GM23338 (cell line): ENCODE data around the gene STK11IP. TPM values are rescaled to one million over a fixed set of nuclear protein-coding genes. Genes with fewer than 3 reads are reported as not detected.

ENCODE experiments used
- ATAC-seq: fragments of 200-7000 bp; cut with Tn5 transposase; 3 replicates; pipeline ENCODE4 v1.9.1; 2020
- DNase-seq: peaks from one replicate; pipeline ENCODE4 v3.0.0-alpha.2; 2015; ENCODE audit warnings: low spot score
- H2AFZ ChIP-seq: fragments of 200-600 bp; sonication (generic); 2 replicates; pipeline ENCODE4 v1.8.0; 2016; ENCODE audit warnings: antibody characterized with exemption, mild to moderate bottlenecking, moderate library complexity
- H3F3A ChIP-seq: fragments of 200-600 bp; sonication (generic); replicated peaks from 2 replicates; pipeline ENCODE4 v1.8.0; 2017; ENCODE audit warnings: antibody characterized with exemption, mixed run types, low read depth
- H3K27ac ChIP-seq: fragments of 200-600 bp; sonication (generic); 2 replicates; pipeline ENCODE4 v1.6.1; 2016; ENCODE audit warnings: low read depth
- H3K27me3 ChIP-seq: fragments of 200-600 bp; sonication (generic); 2 replicates; pipeline ENCODE4 v1.8.0; 2016; ENCODE audit warnings: mild to moderate bottlenecking, mixed run types, moderate library complexity; ENCODE audit not compliant: insufficient read depth
- H3K36me3 ChIP-seq: fragments of 200-600 bp; sonication (generic); 2 replicates; pipeline ENCODE4 v1.8.0; 2016; ENCODE audit warnings: mild to moderate bottlenecking; ENCODE audit not compliant: insufficient read depth
- H3K4me1 ChIP-seq: fragments of 200-600 bp; sonication (generic); 2 replicates; pipeline ENCODE4 v1.8.0; 2016; ENCODE audit warnings: mild to moderate bottlenecking, moderate library complexity; ENCODE audit not compliant: insufficient read depth
- H3K4me2 ChIP-seq: fragments of 200-600 bp; sonication (generic); 2 replicates; pipeline ENCODE4 v1.7.1; 2017; ENCODE audit warnings: mixed run types
- H3K4me3 ChIP-seq: fragments of 200-600 bp; sonication (generic); 2 replicates; pipeline ENCODE4 v1.6.1; 2016; ENCODE audit warnings: mixed run types
- H3K79me2 ChIP-seq: fragments of 200-600 bp; sonication (generic); replicated peaks from 2 replicates; pipeline ENCODE4 v1.8.0; 2017; ENCODE audit warnings: mild to moderate bottlenecking; ENCODE audit not compliant: insufficient read depth
- H3K9me2 ChIP-seq: fragments of 200-600 bp; sonication (generic); 2 replicates; pipeline ENCODE4 v1.8.0; 2017; ENCODE audit not compliant: insufficient read depth
- H4K20me1 ChIP-seq: fragments of 200-600 bp; sonication (generic); replicated peaks from 2 replicates; pipeline ENCODE4 v1.8.0; 2017; ENCODE audit warnings: mild to moderate bottlenecking; ENCODE audit not compliant: insufficient read depth
- H3K27ac Mint-ChIP-seq: 2 replicates; pipeline ENCODE4 v1.8.0; 2020; ENCODE audit warnings: inconsistent platforms, mild to moderate bottlenecking, moderate library complexity, mixed read lengths
- H3K27me3 Mint-ChIP-seq: 3 replicates; pipeline ENCODE4 v1.8.0; 2022; ENCODE audit warnings: low read depth, mild to moderate bottlenecking, moderate library complexity, mixed read lengths, inconsistent platforms; ENCODE audit not compliant: insufficient read depth, poor library complexity
- H3K36me3 Mint-ChIP-seq: 3 replicates; pipeline ENCODE4 v1.8.0; 2021; ENCODE audit warnings: low read depth, mild to moderate bottlenecking, inconsistent platforms, moderate library complexity, mixed read lengths
- H3K4me1 Mint-ChIP-seq: 3 replicates; pipeline ENCODE4 v1.8.0; 2020; ENCODE audit warnings: mild to moderate bottlenecking, inconsistent platforms, mixed read lengths
- H3K4me3 Mint-ChIP-seq: 3 replicates; pipeline ENCODE4 v1.8.0; 2021; ENCODE audit warnings: moderate library complexity, mild to moderate bottlenecking, inconsistent platforms, mixed read lengths
- H3K9me3 Mint-ChIP-seq: 3 replicates; pipeline ENCODE4 v1.8.0; 2020; ENCODE audit warnings: moderate library complexity, mild to moderate bottlenecking, inconsistent platforms, mixed read lengths
- CREB1 ChIP-seq: fragments of 250-450 bp; sonication (Bioruptor Pico); IDR thresholded peaks from 2 replicates; pipeline ENCODE4 v1.5.0; 2020; ENCODE audit warnings: low read depth, mild to moderate bottlenecking, moderate library complexity
- EZH2 ChIP-seq: fragments of 200-600 bp; sonication (generic); IDR thresholded peaks from one replicate; pipeline ENCODE4 v1.8.0; 2017; ENCODE audit warnings: antibody characterized with exemption, mild to moderate bottlenecking, low read depth; ENCODE audit not compliant: unreplicated experiment
- EZH2phosphoT487 ChIP-seq: fragments of 200-600 bp; sonication (generic); IDR thresholded peaks from one replicate; pipeline ENCODE4 v1.8.1; 2018; ENCODE audit warnings: antibody characterized with exemption; ENCODE audit not compliant: unreplicated experiment
- NANOG ChIP-seq: IDR thresholded peaks from 2 replicates; pipeline ENCODE4 v1.6.1; 2016; ENCODE audit warnings: antibody characterized with exemption, borderline replicate concordance
- REST ChIP-seq: IDR thresholded peaks from one replicate; pipeline ENCODE4 v1.6.1; 2018; ENCODE audit warnings: antibody characterized with exemption; ENCODE audit not compliant: unreplicated experiment
- STAT1 ChIP-seq: IDR thresholded peaks from one replicate; pipeline ENCODE4 v1.6.1; 2016; ENCODE audit warnings: antibody characterized with exemption; ENCODE audit not compliant: unreplicated experiment
- ZNF114 ChIP-seq: fragments of 250-450 bp; sonication (Bioruptor Pico); IDR thresholded peaks from 2 replicates; pipeline ENCODE4 v1.5.0; 2020; ENCODE audit warnings: mild to moderate bottlenecking, moderate library complexity
- ZNF331 ChIP-seq: fragments of 250-450 bp; sonication (Bioruptor Pico); IDR thresholded peaks from 2 replicates; pipeline ENCODE4 v1.5.0; 2020; ENCODE audit warnings: low read depth, mild to moderate bottlenecking, moderate library complexity
- polyA plus RNA-seq: library from polyadenylated mRNA; unstranded; fragments of >200 nt; fragmentation: Nextera tagmentation; extraction: Ambion mirVana; gene quantifications from 2 replicates; pipeline ENCODE4 v1.2.1, GENCODE V29; 2016
- total RNA-seq: library from RNA; depleted of rRNA; stranded (reverse); fragments of >200 nt; shearing (Covaris generic); gene quantifications from 2 replicates; pipeline ENCODE4 v1.2.3, GENCODE V29; 2014
- TF ChIP-seq, protein P1 (sequence below): IDR thresholded peaks from 2 replicates; pipeline ENCODE4 v1.6.1; 2016; ENCODE audit warnings: antibody characterized with exemption
- TF ChIP-seq, protein P2 (sequence below), 2 experiments: fragments of 200-600 bp in 1 of 2; sonication (generic) in 1 of 2; conservative IDR thresholded peaks; 2 replicates each; pipeline versions ENCODE4 v1.5.1 to v1.6.1; 2016 to 2017; ENCODE audit warnings: antibody characterized with exemption in 2 of 2, low read depth in 2 of 2, mild to moderate bottlenecking in 2 of 2, moderate library complexity in 1 of 2

The STK11IP gene
- total and polyA plus RNA-seq, 2 experiments from 2014 or later: 16.6 to 28.1 TPM

- Histone ChIP-seq H3K36me3 (no peaks in the 10 kb centered on the region), H3K9me2 (no peaks in the 10 kb centered on the region), H3K27ac (no peak overlapping the region), H3K4me1 (no peaks in the 10 kb centered on the region; the same call in 1 of the 2 replicates), H3K79me2 (no peaks in the 10 kb centered on the region), H3K4me3 (no peak overlapping the region), H3K4me2 (no peak overlapping the region), H4K20me1 (no peaks in the 10 kb centered on the region), H3F3A (no peaks in the 10 kb centered on the region), H2AFZ (no peak overlapping the region), H3K27me3 (no peaks in the 10 kb centered on the region)
- H3K4me1 Mint-ChIP-seq: peaks cover 3% of the 10 kb centered on the region
- no peaks in the 10 kb centered on the region; the same call in 2 of the 3 replicates for H3K9me3 Mint-ChIP-seq
- H3K4me3 Mint-ChIP-seq: no peak overlapping the region
- DNase-seq (no peak), ATAC-seq (no peak)
- TF ChIP-seq ZNF331 (CRISPR knock-in tag): no peak
- no peak for TF ChIP-seq CREB1 (CRISPR knock-in tag)
- no peak for TF ChIP-seq ZNF114 (CRISPR knock-in tag)
- no peak for TF ChIP-seq NANOG
- TF ChIP-seq, protein P1, sequence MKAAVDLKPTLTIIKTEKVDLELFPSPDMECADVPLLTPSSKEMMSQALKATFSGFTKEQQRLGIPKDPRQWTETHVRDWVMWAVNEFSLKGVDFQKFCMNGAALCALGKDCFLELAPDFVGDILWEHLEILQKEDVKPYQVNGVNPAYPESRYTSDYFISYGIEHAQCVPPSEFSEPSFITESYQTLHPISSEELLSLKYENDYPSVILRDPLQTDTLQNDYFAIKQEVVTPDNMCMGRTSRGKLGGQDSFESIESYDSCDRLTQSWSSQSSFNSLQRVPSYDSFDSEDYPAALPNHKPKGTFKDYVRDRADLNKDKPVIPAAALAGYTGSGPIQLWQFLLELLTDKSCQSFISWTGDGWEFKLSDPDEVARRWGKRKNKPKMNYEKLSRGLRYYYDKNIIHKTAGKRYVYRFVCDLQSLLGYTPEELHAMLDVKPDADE: no peak
- TF ChIP-seq REST: no peak
- no peak for TF ChIP-seq STAT1
- TF ChIP-seq, protein P2, sequence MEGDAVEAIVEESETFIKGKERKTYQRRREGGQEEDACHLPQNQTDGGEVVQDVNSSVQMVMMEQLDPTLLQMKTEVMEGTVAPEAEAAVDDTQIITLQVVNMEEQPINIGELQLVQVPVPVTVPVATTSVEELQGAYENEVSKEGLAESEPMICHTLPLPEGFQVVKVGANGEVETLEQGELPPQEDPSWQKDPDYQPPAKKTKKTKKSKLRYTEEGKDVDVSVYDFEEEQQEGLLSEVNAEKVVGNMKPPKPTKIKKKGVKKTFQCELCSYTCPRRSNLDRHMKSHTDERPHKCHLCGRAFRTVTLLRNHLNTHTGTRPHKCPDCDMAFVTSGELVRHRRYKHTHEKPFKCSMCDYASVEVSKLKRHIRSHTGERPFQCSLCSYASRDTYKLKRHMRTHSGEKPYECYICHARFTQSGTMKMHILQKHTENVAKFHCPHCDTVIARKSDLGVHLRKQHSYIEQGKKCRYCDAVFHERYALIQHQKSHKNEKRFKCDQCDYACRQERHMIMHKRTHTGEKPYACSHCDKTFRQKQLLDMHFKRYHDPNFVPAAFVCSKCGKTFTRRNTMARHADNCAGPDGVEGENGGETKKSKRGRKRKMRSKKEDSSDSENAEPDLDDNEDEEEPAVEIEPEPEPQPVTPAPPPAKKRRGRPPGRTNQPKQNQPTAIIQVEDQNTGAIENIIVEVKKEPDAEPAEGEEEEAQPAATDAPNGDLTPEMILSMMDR (conservative IDR thresholded peaks at IDR 0.05; ENCODE audit: low read depth in 2 of 2): no peak
- no peak for TF ChIP-seq EZH2
- TF ChIP-seq EZH2phosphoT487: no peak
- no peak overlapping the region for H3K27ac Mint-ChIP-seq
- peaks cover 13% of the 10 kb centered on the region for H3K27me3 Mint-ChIP-seq
- peaks cover 2% of the 10 kb centered on the region; the same call in 1 of the 3 replicates for H3K36me3 Mint-ChIP-seq
Observed at GRCh38 chr2:219636941-219637841, 39.5 kb downstream of the STK11IP start.
